Ascending aorta (tissue), 2 donors: ENCODE measurements around the gene RIMBP2. TPM values are rescaled to one million over a fixed set of nuclear protein-coding genes. Genes with fewer than 3 reads are reported as not detected.

ENCODE experiments used
- DNase-seq, 2 donors: peaks; one replicate each; pipeline ENCODE4 v3.0.0-alpha.2; 2019; ENCODE audit warnings: low spot score in 2 of 2
- H3K27ac ChIP-seq, 2 donors: fragments of 200-600 bp; sonication (generic); one replicate each; pipeline ENCODE4 v1.5.1; 2016 to 2017; ENCODE audit warnings: mild to moderate bottlenecking in 1 of 2
- H3K27me3 ChIP-seq: fragments of 200-600 bp; sonication (generic); one replicate; pipeline ENCODE4 v1.5.1; 2017
- H3K36me3 ChIP-seq, 2 donors: fragments of 200-600 bp; sonication (generic); one replicate each; pipeline ENCODE4 v1.5.1; 2016
- H3K4me1 ChIP-seq, 2 donors: fragments of 200-600 bp; sonication (generic); one replicate each; pipeline ENCODE4 v1.5.1; 2016 to 2017; ENCODE audit warnings: mild to moderate bottlenecking in 1 of 2
- H3K4me3 ChIP-seq, 2 donors: fragments of 200-600 bp; sonication (generic); one replicate each; pipeline ENCODE4 v1.5.1; 2016 to 2017; ENCODE audit warnings: mild to moderate bottlenecking in 1 of 2
- H3K9me3 ChIP-seq, 2 donors: fragments of 200-600 bp; sonication (generic); one replicate each; pipeline ENCODE4 v1.5.1; 2016
- intact Hi-C: fragments of 100-400 bp; cut with DNase I; formaldehyde crosslinking; loops from one replicate; pipeline ENCODE4 v1.15.1; 2023
- total RNA-seq: library from RNA; depleted of rRNA; stranded (reverse); fragments of >200 nt; gene quantifications from one replicate; pipeline ENCODE4 v1.1.0, GENCODE V29; 2016
- TF ChIP-seq, protein P1 (sequence below), 3 experiments: fragments of 200-600 bp in 2 of 3; fragments of 450-650 bp in 1 of 3; sonication (generic) in 2 of 3; IDR thresholded peaks; one replicate each; pipeline ENCODE4 v1.5.1; 2016 to 2019; ENCODE audit warnings: antibody characterized with exemption in 3 of 3, mild to moderate bottlenecking in 1 of 3, moderate library complexity in 1 of 3

Gene RIMBP2
- total RNA-seq, 1 donor from 2014 or later: not detected

DNA sequence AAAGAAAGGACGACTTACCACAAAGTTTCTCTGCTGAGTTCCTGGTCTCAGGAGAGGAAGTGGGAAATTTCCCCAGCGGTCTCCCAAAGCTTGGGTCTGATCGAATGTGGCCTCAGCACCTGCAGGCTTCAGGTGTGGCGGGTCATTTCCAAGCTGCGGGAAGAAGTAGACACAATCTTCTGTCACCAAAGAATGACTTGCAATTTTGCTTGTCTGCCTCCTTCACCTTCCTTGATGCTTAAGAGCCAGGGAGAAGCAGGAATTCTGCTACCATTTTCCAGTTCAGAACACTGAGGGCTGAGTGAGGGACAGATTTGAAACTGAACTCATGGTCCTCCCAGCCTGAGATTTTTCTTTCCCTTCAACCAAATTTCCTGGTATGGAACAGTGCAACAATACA, 87.8 kb downstream of the RIMBP2 start:
- Histone ChIP-seq H3K27me3 (no peaks in the 10 kb centered on the region), H3K36me3 (no peaks in the 10 kb centered on the region), H3K9me3 (no peaks in the 10 kb centered on the region), H3K27ac (no peak overlapping the region), H3K4me3 (no peak overlapping the region), H3K4me1 (no peaks in the 10 kb centered on the region)
- intact Hi-C loops: no loop called here
- TF ChIP-seq, protein P1, sequence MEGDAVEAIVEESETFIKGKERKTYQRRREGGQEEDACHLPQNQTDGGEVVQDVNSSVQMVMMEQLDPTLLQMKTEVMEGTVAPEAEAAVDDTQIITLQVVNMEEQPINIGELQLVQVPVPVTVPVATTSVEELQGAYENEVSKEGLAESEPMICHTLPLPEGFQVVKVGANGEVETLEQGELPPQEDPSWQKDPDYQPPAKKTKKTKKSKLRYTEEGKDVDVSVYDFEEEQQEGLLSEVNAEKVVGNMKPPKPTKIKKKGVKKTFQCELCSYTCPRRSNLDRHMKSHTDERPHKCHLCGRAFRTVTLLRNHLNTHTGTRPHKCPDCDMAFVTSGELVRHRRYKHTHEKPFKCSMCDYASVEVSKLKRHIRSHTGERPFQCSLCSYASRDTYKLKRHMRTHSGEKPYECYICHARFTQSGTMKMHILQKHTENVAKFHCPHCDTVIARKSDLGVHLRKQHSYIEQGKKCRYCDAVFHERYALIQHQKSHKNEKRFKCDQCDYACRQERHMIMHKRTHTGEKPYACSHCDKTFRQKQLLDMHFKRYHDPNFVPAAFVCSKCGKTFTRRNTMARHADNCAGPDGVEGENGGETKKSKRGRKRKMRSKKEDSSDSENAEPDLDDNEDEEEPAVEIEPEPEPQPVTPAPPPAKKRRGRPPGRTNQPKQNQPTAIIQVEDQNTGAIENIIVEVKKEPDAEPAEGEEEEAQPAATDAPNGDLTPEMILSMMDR (IDR thresholded peaks at IDR 0.05): no peak
- DNase-seq: no peak

- Histone ChIP-seq H3K27me3 (no peaks in the 10 kb centered on the region), H3K4me3 (no peak overlapping the region), H3K27ac (no peak overlapping the region), H3K9me3 (no peaks in the 10 kb centered on the region), H3K36me3 (no peaks in the 10 kb centered on the region), H3K4me1 (no peaks in the 10 kb centered on the region)
- DNase-seq: no peak
- intact Hi-C loops: no loop called here
- TF ChIP-seq, protein P1 (IDR thresholded peaks at IDR 0.05): no peak
Observed at GRCh38 chr12:130627175-130627574, 88.9 kb downstream of the RIMBP2 start.

DNA sequence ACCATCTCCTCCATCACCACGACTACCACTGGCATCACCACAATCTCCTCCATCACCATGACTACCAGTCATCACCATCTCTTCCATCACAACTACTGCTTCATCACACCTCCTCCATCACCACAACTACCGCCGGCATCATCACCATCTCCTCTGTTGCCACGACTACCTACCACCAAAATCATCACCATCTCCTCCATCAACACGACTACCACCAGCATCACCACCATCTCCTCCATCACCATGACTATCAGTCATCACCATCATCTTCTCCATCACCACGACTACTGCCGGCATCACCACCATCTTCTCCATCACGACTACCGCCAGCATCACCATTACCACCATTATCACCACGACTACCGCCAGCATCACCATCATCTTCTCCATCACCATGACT, 89.5 kb downstream of the RIMBP2 start:
- H3K27me3 ChIP-seq: no peaks in the 10 kb centered on the region
- no peak for DNase-seq
- intact Hi-C loops: no loop called here
- TF ChIP-seq, protein P1 (IDR thresholded peaks at IDR 0.05): no peak
- no peak overlapping the region for H3K4me3 ChIP-seq
- H3K9me3 ChIP-seq: no peaks in the 10 kb centered on the region
- no peaks in the 10 kb centered on the region for H3K4me1 ChIP-seq
- no peak overlapping the region for H3K27ac ChIP-seq
- no peaks in the 10 kb centered on the region for H3K36me3 ChIP-seq

- Histone ChIP-seq H3K27me3 (no peaks in the 10 kb centered on the region), H3K36me3 (no peaks in the 10 kb centered on the region), H3K27ac (no peak overlapping the region), H3K9me3 (no peaks in the 10 kb centered on the region), H3K4me1 (no peaks in the 10 kb centered on the region), H3K4me3 (no peak overlapping the region)
- intact Hi-C loops: no loop called here
- TF ChIP-seq, protein P1 (IDR thresholded peaks at IDR 0.05): no peak
- DNase-seq: no peak
Observed at GRCh38 chr12:130625201-130625600, 90.9 kb downstream of the RIMBP2 start.

DNA sequence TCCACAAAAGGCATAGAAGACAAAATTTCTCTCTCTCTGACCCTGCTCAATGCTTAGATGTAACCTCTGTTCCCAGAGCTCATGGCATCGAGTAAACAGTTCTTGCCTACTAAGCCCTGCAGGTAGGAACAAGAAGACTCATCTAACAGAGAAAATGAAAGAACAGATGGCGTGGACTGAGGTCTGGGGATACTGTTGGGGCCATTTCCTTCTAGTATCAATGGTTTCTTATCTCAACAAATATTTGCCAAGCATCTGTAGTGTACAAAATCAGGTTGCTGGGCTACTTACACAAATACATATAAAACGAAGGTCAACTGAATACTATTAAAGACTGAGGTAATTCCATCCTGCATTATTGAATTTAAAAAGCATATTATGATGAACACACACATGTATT, 93.3 kb downstream of the RIMBP2 start:
- Histone ChIP-seq H3K4me1 (no peaks in the 10 kb centered on the region), H3K36me3 (no peaks in the 10 kb centered on the region), H3K27ac (no peak overlapping the region), H3K4me3 (no peak overlapping the region), H3K27me3 (no peaks in the 10 kb centered on the region), H3K9me3 (no peaks in the 10 kb centered on the region)
- no peak for DNase-seq
- intact Hi-C loops: no loop called here
- TF ChIP-seq, protein P1 (IDR thresholded peaks at IDR 0.05): no peak

DNA sequence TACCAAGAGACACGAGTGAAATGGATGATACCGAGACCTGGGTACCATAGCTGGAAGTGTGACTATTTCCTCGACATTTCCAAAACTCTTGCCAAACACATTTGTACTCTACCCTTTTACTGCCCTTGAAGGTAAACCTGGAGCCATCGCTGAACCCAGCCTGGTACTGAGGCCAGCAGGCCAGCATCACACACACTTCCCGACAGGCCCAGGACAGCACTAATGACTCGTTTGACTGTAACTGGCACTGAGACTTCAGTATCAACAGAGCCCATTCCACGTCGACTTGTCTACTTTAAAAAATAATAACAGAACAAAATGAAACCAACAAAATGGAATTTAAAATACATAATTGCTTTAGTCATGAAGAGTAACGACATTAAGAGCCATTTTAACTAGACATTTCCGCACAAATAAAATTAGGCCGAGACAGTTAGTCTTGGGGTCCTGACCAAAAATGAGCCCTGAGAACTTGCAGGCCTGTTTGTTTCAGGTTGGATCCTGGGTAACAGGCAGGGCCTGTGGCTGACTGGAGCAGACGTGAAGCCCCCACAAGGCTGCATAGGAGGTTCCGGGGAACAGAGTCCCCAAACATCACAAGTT, 94.3 kb downstream of the RIMBP2 start:
- Histone ChIP-seq H3K27me3 (no peaks in the 10 kb centered on the region), H3K9me3 (no peaks in the 10 kb centered on the region), H3K27ac (no peak overlapping the region), H3K4me3 (no peak overlapping the region), H3K4me1 (no peaks in the 10 kb centered on the region), H3K36me3 (no peaks in the 10 kb centered on the region)
- DNase-seq: no peak
- intact Hi-C loops: no loop called here
- TF ChIP-seq, protein P1 (IDR thresholded peaks at IDR 0.05): no peak
